Measurements from ENCODE around the gene CELSR1.

CELSR1 gene

GRCh38 chr22:46499805-46500189, 37.6 kb downstream of the CELSR1 start:
- Histone ChIP-seq H3K9me3 (ENCODE audit: insufficient read depth, low read length) (no peaks in the 10 kb centered on the region), H4K20me1 (ENCODE audit: insufficient read depth, low read length) (peaks cover 5% of the 10 kb centered on the region; the same call in 1 of the 2 replicates), H3K9ac (ENCODE audit: low read length) (no peak overlapping the region), H2AFZ (ENCODE audit: low read depth, low read length) (no peak overlapping the region), H3K4me2 (ENCODE audit: low read length) (no peak overlapping the region), H3K36me3 (replicated peaks; ENCODE audit: low read depth, low read length) (no peaks in the 10 kb centered on the region), H3K27me3 (ENCODE audit: low read depth, low read length) (peaks cover 51% of the 10 kb centered on the region), H3K79me2 (ENCODE audit: low read length) (no peaks in the 10 kb centered on the region), H3K4me1 (ENCODE audit: low read length) (peaks cover 24% of the 10 kb centered on the region), H3K27ac (ENCODE audit: low read length) (no peak overlapping the region), H3K4me3 (ENCODE audit: low read length) (no peak overlapping the region)
- TF ChIP-seq CTCF (IDR thresholded peaks at IDR 0.05; ENCODE audit: low read depth, low read length) (no peak), EZH2phosphoT487 (IDR thresholded peaks at IDR 0.05; ENCODE audit: low read depth) (no peak)

- no peaks in the 10 kb centered on the region for H4K20me1 ChIP-seq (ENCODE audit: insufficient read depth, low read length)
- TF ChIP-seq EZH2phosphoT487 (IDR thresholded peaks at IDR 0.05; ENCODE audit: low read depth): no peak
- no peak for TF ChIP-seq CTCF (IDR thresholded peaks at IDR 0.05; ENCODE audit: low read depth, low read length)
- H2AFZ ChIP-seq (ENCODE audit: low read depth, low read length): no peak overlapping the region
- H3K27ac ChIP-seq (ENCODE audit: low read length): no peak overlapping the region
- no peaks in the 10 kb centered on the region for H3K9me3 ChIP-seq (ENCODE audit: insufficient read depth, low read length)
- H3K79me2 ChIP-seq (ENCODE audit: low read length): no peaks in the 10 kb centered on the region
- no peaks in the 10 kb centered on the region for H3K36me3 ChIP-seq (replicated peaks; ENCODE audit: low read depth, low read length)
- no peak overlapping the region for H3K4me3 ChIP-seq (ENCODE audit: low read length)
- no peak overlapping the region for H3K9ac ChIP-seq (ENCODE audit: low read length)
- H3K4me2 ChIP-seq (ENCODE audit: low read length): no peak overlapping the region
- no peaks in the 10 kb centered on the region for H3K4me1 ChIP-seq (ENCODE audit: low read length)
- H3K27me3 ChIP-seq (ENCODE audit: low read depth, low read length): peaks cover 13% of the 10 kb centered on the region; the same call in 1 of the 2 replicates
Measured at GRCh38 chr22:46491946-46492345, 45.5 kb downstream of the CELSR1 start.

- Histone ChIP-seq H3K79me2 (ENCODE audit: low read length) (no peaks in the 10 kb centered on the region), H3K4me2 (ENCODE audit: low read length) (no peak overlapping the region), H3K36me3 (replicated peaks; ENCODE audit: low read depth, low read length) (no peaks in the 10 kb centered on the region), H3K9me3 (ENCODE audit: insufficient read depth, low read length) (no peaks in the 10 kb centered on the region), H4K20me1 (ENCODE audit: insufficient read depth, low read length) (no peaks in the 10 kb centered on the region), H2AFZ (ENCODE audit: low read depth, low read length) (no peak overlapping the region), H3K27ac (ENCODE audit: low read length) (no peak overlapping the region), H3K4me1 (ENCODE audit: low read length) (no peaks in the 10 kb centered on the region), H3K27me3 (ENCODE audit: low read depth, low read length) (peaks cover 15% of the 10 kb centered on the region; the same call in 1 of the 2 replicates), H3K9ac (ENCODE audit: low read length) (no peak overlapping the region), H3K4me3 (ENCODE audit: low read length) (no peak overlapping the region)
- TF ChIP-seq EZH2phosphoT487 (IDR thresholded peaks at IDR 0.05; ENCODE audit: low read depth) (no peak), CTCF (IDR thresholded peaks at IDR 0.05; ENCODE audit: low read depth, low read length) (no peak)
Measured at GRCh38 chr22:46490538-46490937, 46.9 kb downstream of the CELSR1 start.

GRCh38 chr22:46486996-46487717, 50.3 kb downstream of the CELSR1 start:
- Histone ChIP-seq H3K4me3 (ENCODE audit: low read length) (no peak overlapping the region), H3K4me1 (ENCODE audit: low read length) (no peaks in the 10 kb centered on the region), H3K27ac (ENCODE audit: low read length) (no peak overlapping the region), H4K20me1 (ENCODE audit: insufficient read depth, low read length) (no peaks in the 10 kb centered on the region), H3K27me3 (ENCODE audit: low read depth, low read length) (peaks cover 29% of the 10 kb centered on the region), H3K9ac (ENCODE audit: low read length) (no peak overlapping the region), H2AFZ (ENCODE audit: low read depth, low read length) (no peak overlapping the region), H3K4me2 (ENCODE audit: low read length) (no peak overlapping the region), H3K9me3 (ENCODE audit: insufficient read depth, low read length) (no peaks in the 10 kb centered on the region), H3K36me3 (replicated peaks; ENCODE audit: low read depth, low read length) (no peaks in the 10 kb centered on the region), H3K79me2 (ENCODE audit: low read length) (no peaks in the 10 kb centered on the region)
- TF ChIP-seq EZH2phosphoT487 (IDR thresholded peaks at IDR 0.05; ENCODE audit: low read depth) (no peak), CTCF (IDR thresholded peaks at IDR 0.05; ENCODE audit: low read depth, low read length) (no peak)

Measured in OCI-LY3 (cell line).